H1 (cell line): ENCODE data around the gene THOC6. TPM values are rescaled to one million over a fixed set of nuclear protein-coding genes. Genes with fewer than 3 reads are reported as not detected.

ENCODE experiments used
- CTCF ChIA-PET: fragments of 300-600 bp; sonication (Branson Sonifier 250); formaldehyde crosslinking; loops from one replicate; lab custom pipeline; 2021; ENCODE audit not compliant: partially characterized antibody; lab: Charles Lee
- POLR2A ChIA-PET: fragments of 300-600 bp; sonication (Branson Sonifier 250); formaldehyde crosslinking; loops from one replicate; lab custom pipeline; 2021; ENCODE audit warnings: inconsistent platforms; ENCODE audit not compliant: partially characterized antibody; lab: Charles Lee
- DNase-seq, 2 experiments: peaks; one replicate each; pipeline versions ENCODE4 v3.0.0 to v3.0.0-alpha.2; 2010 to 2022; ENCODE audit warnings: low spot score in 2 of 2, low read depth in 1 of 2, mixed read lengths in 1 of 2
- FAIRE-seq: peaks from 2 replicates; lab custom pipeline; 2011; peaks lifted over from hg19 to GRCh38; lab: Jason Lieb, UNC
- H2AFZ ChIP-seq: 2 replicates; pipeline ENCODE4 v1.8.1; 2012; ENCODE audit warnings: low read length, inconsistent platforms
- H2AK5ac ChIP-seq: 2 replicates; pipeline ENCODE4 v1.6.1; 2013; ENCODE audit warnings: low read depth, low read length
- H2BK120ac ChIP-seq: replicated peaks from 2 replicates; pipeline ENCODE3; 2013; ENCODE audit warnings: low read depth, low read length, inconsistent platforms
- H2BK12ac ChIP-seq: 2 replicates; pipeline ENCODE4 v1.6.1; 2013; ENCODE audit warnings: low read depth, low read length
- H2BK15ac ChIP-seq: 2 replicates; pipeline ENCODE4 v1.6.1; 2013; ENCODE audit warnings: low read length
- H2BK20ac ChIP-seq: 2 replicates; pipeline ENCODE4 v1.6.1; 2013; ENCODE audit warnings: low read length
- H2BK5ac ChIP-seq: 2 replicates; pipeline ENCODE4 v1.6.1; 2013; ENCODE audit warnings: low read depth, low read length
- H3K14ac ChIP-seq: 2 replicates; pipeline ENCODE4 v1.6.1; 2013; ENCODE audit warnings: inconsistent platforms; ENCODE audit not compliant: insufficient read length
- H3K18ac ChIP-seq: 2 replicates; pipeline ENCODE4 v1.6.1; 2013; ENCODE audit warnings: low read length; ENCODE audit errors: extremely low read depth
- H3K23ac ChIP-seq: 2 replicates; pipeline ENCODE4 v1.6.1; 2013; ENCODE audit warnings: inconsistent platforms; ENCODE audit not compliant: insufficient read length
- H3K23me2 ChIP-seq: 2 replicates; pipeline ENCODE4 v1.6.1; 2013; ENCODE audit warnings: low read depth, low read length
- H3K27ac ChIP-seq: 2 replicates; pipeline ENCODE4 v1.6.1; 2011; ENCODE audit warnings: low read depth, low read length, inconsistent platforms
- H3K27me3 ChIP-seq, 4 experiments: replicated peaks in 1 of 4; 1 replicate in 1 of 4; 2 replicates in 3 of 4; pipeline versions ENCODE4 v1.6.1 to v1.8.1; 2011 to 2013; ENCODE audit warnings: low read length in 3 of 4, mild to moderate bottlenecking in 3 of 4, inconsistent platforms in 2 of 4, mixed read lengths in 2 of 4, moderate library complexity in 1 of 4; ENCODE audit not compliant: control insufficient read depth in 3 of 4, insufficient read depth in 3 of 4; ENCODE audit errors: extremely low read depth in 1 of 4
- H3K36me3 ChIP-seq, 4 experiments: 2 replicates each; pipeline versions ENCODE4 v1.6.1 to v1.8.1; 2011 to 2013; ENCODE audit warnings: mild to moderate bottlenecking in 4 of 4, low read length in 3 of 4, moderate library complexity in 2 of 4, control low read depth in 1 of 4, inconsistent platforms in 1 of 4; ENCODE audit not compliant: insufficient read depth in 4 of 4, control insufficient read depth in 2 of 4
- H3K4ac ChIP-seq: replicated peaks from 2 replicates; pipeline ENCODE3; 2013; ENCODE audit warnings: low read length, low read depth, mixed read lengths, inconsistent platforms; ENCODE audit not compliant: insufficient read length
- H3K4me1 ChIP-seq, 4 experiments: replicated peaks in 1 of 4; 1 replicate in 1 of 4; 2 replicates in 3 of 4; pipeline versions ENCODE4 v1.6.1 to v1.8.1; 2011 to 2013; ENCODE audit warnings: low read length in 3 of 4, inconsistent platforms in 2 of 4, mixed read lengths in 1 of 4; ENCODE audit not compliant: insufficient read depth in 4 of 4, control insufficient read depth in 3 of 4
- H3K4me2 ChIP-seq, 2 experiments: 2 replicates each; pipeline versions ENCODE4 v1.6.1 to v1.8.1; 2011 to 2013; ENCODE audit warnings: low read depth in 2 of 2, low read length in 2 of 2, control low read depth in 1 of 2, inconsistent platforms in 1 of 2, mild to moderate bottlenecking in 1 of 2; ENCODE audit not compliant: insufficient read depth in 1 of 2
- H3K4me3 ChIP-seq, 4 experiments: fragments of 200-600, 300-600 bp in 1 of 4; sonication (generic), shearing (Covaris generic), sonication (Bioruptor Twin) in 1 of 4; 2 replicates each; pipeline versions ENCODE4 v1.5.1 to v1.8.1; 2011 to 2016; ENCODE audit warnings: low read length in 4 of 4, low read depth in 3 of 4, control low read depth in 2 of 4, inconsistent platforms in 2 of 4, mild to moderate bottlenecking in 2 of 4, mixed read lengths in 1 of 4, moderate library complexity in 1 of 4; ENCODE audit not compliant: insufficient read depth in 2 of 4; ENCODE audit errors: extremely low read depth in 1 of 4
- H3K56ac ChIP-seq: replicated peaks from 2 replicates; pipeline ENCODE3; 2013; ENCODE audit warnings: low read depth, mild to moderate bottlenecking, mixed read lengths, low read length, inconsistent platforms; ENCODE audit not compliant: insufficient read length
- H3K79me1 ChIP-seq: 2 replicates; pipeline ENCODE4 v1.6.1; 2013; ENCODE audit warnings: low read depth, low read length, control low read depth
- H3K79me2 ChIP-seq, 2 experiments: 2 replicates each; pipeline versions ENCODE4 v1.6.1 to v1.8.1; 2012 to 2013; ENCODE audit warnings: low read length in 2 of 2, mild to moderate bottlenecking in 2 of 2, inconsistent platforms in 1 of 2; ENCODE audit not compliant: insufficient read depth in 2 of 2, control insufficient read depth in 1 of 2
- H3K9ac ChIP-seq, 4 experiments: replicated peaks in 1 of 4; 1 replicate in 1 of 4; 2 replicates in 3 of 4; pipeline versions ENCODE4 v1.6.1 to v1.8.1; 2011 to 2013; ENCODE audit warnings: low read depth in 3 of 4, low read length in 3 of 4, control low read depth in 2 of 4, mild to moderate bottlenecking in 2 of 4, moderate library complexity in 2 of 4, inconsistent platforms in 1 of 4; ENCODE audit errors: extremely low read depth in 1 of 4
- H3K9me3 ChIP-seq, 2 experiments: 2 replicates each; pipeline versions ENCODE4 v1.6.1 to v1.8.1; 2012 to 2013; ENCODE audit warnings: mild to moderate bottlenecking in 2 of 2, moderate library complexity in 2 of 2, control low read depth in 1 of 2, inconsistent platforms in 1 of 2, low read depth in 1 of 2, low read length in 1 of 2, mixed read lengths in 1 of 2; ENCODE audit not compliant: insufficient read depth in 2 of 2
- H4K20me1 ChIP-seq, 2 experiments: replicated peaks in 1 of 2; 2 replicates each; pipeline versions ENCODE3 to v1.8.1; 2011 to 2013; ENCODE audit warnings: inconsistent platforms in 2 of 2, low read length in 2 of 2, mild to moderate bottlenecking in 1 of 2; ENCODE audit not compliant: insufficient read depth in 2 of 2, control insufficient read depth in 1 of 2
- H4K5ac ChIP-seq: 2 replicates; pipeline ENCODE4 v1.6.1; 2013; ENCODE audit warnings: low read length, low read depth, mixed read lengths, inconsistent platforms; ENCODE audit not compliant: insufficient read length
- H4K8ac ChIP-seq: 2 replicates; pipeline ENCODE4 v1.8.0; 2013; ENCODE audit warnings: mild to moderate bottlenecking, moderate library complexity, low read length, inconsistent platforms; ENCODE audit not compliant: insufficient read depth; ENCODE audit errors: extremely low read depth
- H4K91ac ChIP-seq: replicated peaks from 2 replicates; pipeline ENCODE3; 2013; ENCODE audit warnings: low read length, mixed read lengths, inconsistent platforms; ENCODE audit not compliant: insufficient read length
- JUN ChIP-seq: IDR thresholded peaks from 2 replicates; pipeline ENCODE4 v1.6.1; 2011; ENCODE audit warnings: low read depth, mild to moderate bottlenecking, improper control_type of control experiment, low read length
- WGBS, 2 experiments: shearing (Covaris generic) in 1 of 2; methylation state at CpG; one replicate each; pipeline versions ENCODE4 v1.1.6 to v1.1.7; 2013 to 2015; ENCODE audit warnings: low lambda C conversion rate in 2 of 2, mixed read lengths in 2 of 2, inconsistent platforms in 1 of 2, low coverage in 1 of 2, missing lambda C conversion rate in 1 of 2; ENCODE audit not compliant: insufficient replicate concordance in 2 of 2, insufficient coverage in 1 of 2, insufficient read length in 1 of 2; ENCODE audit errors: extremely low coverage in 1 of 2, missing lambda C conversion rate in 1 of 2; 5-methylcytosine and 5-hydroxymethylcytosine counted together
- polyA plus RNA-seq, 7 experiments: library from polyadenylated mRNA; depleted of rRNA in 3 of 7; stranded (reverse) in 5 of 7; unstranded in 2 of 7; fragments of >200 nt in 5 of 7; fragments of 200-250 nt in 2 of 7; gene quantifications; 1 replicate in 5 of 7; 2 replicates in 1 of 7; 4 replicates in 1 of 7; pipeline versions ENCODE4 v1.2.1 to v1.2.3, GENCODE V29; 2011 to 2013; ENCODE audit warnings: missing spikeins in 2 of 7, mixed read lengths in 2 of 7
- total RNA-seq: library from RNA; stranded (reverse); fragmentation: NEBNext Ultra II Directional; extraction: Animal tissue kit (Norgen Biotek cat#: 25700); gene quantifications from 2 replicates; pipeline ENCODE4 v1.2.1, GENCODE V29; 2021

Gene THOC6
- total and polyA plus RNA-seq, 2 of the 8 experiments (the other 6 are each of a cell fraction or from before 2014, with no cell fraction given): 78.5 to 111 TPM

- ChIA-PET POLR2A (interaction anchor here (0.7 to 25.4 kb wide), 11 partner anchors 8 to 67 kb away, joined by 3 to 455 read pairs (median 4); partner anchors contain the start of genes CLDN6, HCFC1R1, KREMEN2 and PKMYT1), CTCF (interaction anchor here (0.7 to 2.8 kb wide), 9 partner anchors 9 to 1021 kb away, joined by 3 to 15 read pairs (median 3); no protein-coding TSS in a partner anchor)
- no peak for FAIRE-seq
- Histone ChIP-seq H4K20me1 (peaks cover 30 to 41% of the 10 kb centered on the region in 2 experiments), H3K9me3 (no peaks in the 10 kb centered on the region), H2BK5ac (no peak overlapping the region; the same call in 1 of the 2 replicates), H4K91ac (no peak overlapping the region), H3K9ac (no peak overlapping the region), H2BK12ac (no peak overlapping the region), H4K5ac (no peak overlapping the region), H3K4ac (no peak overlapping the region), H3K18ac (no peak overlapping the region), H4K8ac (no peak overlapping the region), H2BK120ac (no peak overlapping the region), H3K36me3 (peaks cover 20 to 46% (median 33%) of the 10 kb centered on the region in 4 experiments), H3K79me1 (peaks cover 18% of the 10 kb centered on the region), H3K4me2 (no peak overlapping the region), H2AK5ac (no peak overlapping the region), H3K4me1 (peaks cover 0 to 15% (median 9%) of the 10 kb centered on the region in 4 experiments; a peak in 6 of 7 replicates), H3K14ac (no peak overlapping the region), H3K23ac (no peak overlapping the region), H3K4me3 (no peak overlapping the region), H3K23me2 (peaks cover 4% of the 10 kb centered on the region; the same call in 1 of the 2 replicates), H3K56ac (no peak overlapping the region), H3K27me3 (no peaks in the 10 kb centered on the region), H3K27ac (no peak overlapping the region), H2BK15ac (no peak overlapping the region), H2AFZ (no peak overlapping the region), H3K79me2 (peaks cover 0 to 7% of the 10 kb centered on the region in 2 experiments; a peak in 2 of 4 replicates), H2BK20ac (no peak overlapping the region)
- 93% methylated on average over 12 of the region's 15 CpGs; no CpG with 5 or more reads in 1 of the 2 experiments for WGBS, 2 experiments
- TF ChIP-seq JUN: no peak
- no peak for DNase-seq
Measured at GRCh38 chr16:2974319-2975056, 49.3 kb upstream of the THOC6 start.
